Vagina (tissue), 2 donors: ENCODE measurements around the gene CRACDL.

Experiments used
- CTCF ChIP-seq, 3 experiments: fragments of 450-650 bp in 2 of 3; fragments of 200-600 bp in 1 of 3; sonication (generic) in 1 of 3; IDR thresholded peaks; one replicate each; pipeline ENCODE4 v1.5.1; 2017 to 2019; ENCODE audit warnings: antibody characterized with exemption in 3 of 3, mild to moderate bottlenecking in 2 of 3, moderate library complexity in 2 of 3
- POLR2A ChIP-seq, 2 donors: fragments of 450-650 bp; IDR thresholded peaks; one replicate each; pipeline ENCODE4 v1.6.1; 2017; ENCODE audit warnings: antibody characterized with exemption in 2 of 2, mild to moderate bottlenecking in 2 of 2, moderate library complexity in 2 of 2

- TF ChIP-seq CTCF (IDR thresholded peaks at IDR 0.05) (no peak), POLR2A (IDR thresholded peaks at IDR 0.05) (no peak)
These were observed 159.9 kb downstream of the CRACDL start for GRCh38 chr2:98776136-98776535.
